H9 (cell line): ENCODE results near the gene SLA2. TPM values are rescaled to one million over a fixed set of nuclear protein-coding genes. Genes with fewer than 3 reads are reported as not detected.

Experiments
- DNase-seq: peaks from one replicate; pipeline ENCODE4 v3.0.0-alpha.2; 2017
- H2AFZ ChIP-seq: one replicate; pipeline ENCODE4 v1.6.1; 2013; ENCODE audit warnings: mild to moderate bottlenecking, low read length, control low read depth, moderate library complexity
- H2AK5ac ChIP-seq: 2 replicates; pipeline ENCODE4 v1.6.1; 2013; ENCODE audit warnings: low read length, control low read depth, mixed read lengths; ENCODE audit not compliant: insufficient read length
- H2BK120ac ChIP-seq: one replicate; pipeline ENCODE4 v1.6.1; 2013; ENCODE audit warnings: low read depth, mild to moderate bottlenecking, low read length, control low read depth, inconsistent platforms; ENCODE audit not compliant: poor library complexity, severe bottlenecking
- H2BK12ac ChIP-seq: 2 replicates; pipeline ENCODE4 v1.6.1; 2013; ENCODE audit warnings: low read length, control low read depth, mixed read lengths, low read depth; ENCODE audit not compliant: insufficient read length
- H2BK15ac ChIP-seq: 2 replicates; pipeline ENCODE4 v1.6.1; 2013; ENCODE audit warnings: low read depth, low read length, control low read depth
- H2BK20ac ChIP-seq: one replicate; pipeline ENCODE4 v1.6.1; 2013; ENCODE audit warnings: low read depth, mild to moderate bottlenecking, low read length, control low read depth, inconsistent platforms; ENCODE audit not compliant: poor library complexity, severe bottlenecking
- H2BK5ac ChIP-seq: 2 replicates; pipeline ENCODE4 v1.6.1; 2013; ENCODE audit warnings: low read length, control low read depth, mixed read lengths; ENCODE audit not compliant: insufficient read length
- H3K14ac ChIP-seq: 2 replicates; pipeline ENCODE4 v1.6.1; 2013; ENCODE audit warnings: low read length, control low read depth; ENCODE audit not compliant: insufficient read depth
- H3K18ac ChIP-seq: 2 replicates; pipeline ENCODE4 v1.6.1; 2013; ENCODE audit warnings: low read depth, mild to moderate bottlenecking, mixed read lengths, low read length, control low read depth; ENCODE audit not compliant: insufficient read length
- H3K23ac ChIP-seq: 2 replicates; pipeline ENCODE4 v1.6.1; 2013; ENCODE audit warnings: low read length, control low read depth, mixed read lengths, low read depth; ENCODE audit not compliant: insufficient read length
- H3K23me2 ChIP-seq: 2 replicates; pipeline ENCODE4 v1.6.1; 2013; ENCODE audit warnings: low read depth, mild to moderate bottlenecking, mixed read lengths, low read length, control low read depth; ENCODE audit not compliant: insufficient read length, poor library complexity, severe bottlenecking
- H3K27ac ChIP-seq: 2 replicates; pipeline ENCODE4 v1.5.1; 2013; ENCODE audit warnings: low read length, control low read depth, mixed read lengths, low read depth; ENCODE audit not compliant: insufficient read length
- H3K27me3 ChIP-seq: 2 replicates; pipeline ENCODE4 v1.6.1; 2013; ENCODE audit warnings: low read length, control low read depth, inconsistent platforms; ENCODE audit not compliant: insufficient read depth
- H3K4ac ChIP-seq: 2 replicates; pipeline ENCODE4 v1.6.1; 2013; ENCODE audit warnings: low read depth, mild to moderate bottlenecking, control low read depth, inconsistent platforms, low read length, moderate library complexity
- H3K4me1 ChIP-seq: 2 replicates; pipeline ENCODE4 v1.6.1; 2013; ENCODE audit warnings: low read length, control low read depth, inconsistent platforms; ENCODE audit not compliant: insufficient read depth
- H3K4me2 ChIP-seq: 2 replicates; pipeline ENCODE4 v1.6.1; 2013; ENCODE audit warnings: low read length, control low read depth, mixed read lengths; ENCODE audit not compliant: insufficient read length, insufficient read depth
- H3K56ac ChIP-seq: 2 replicates; pipeline ENCODE4 v1.6.1; 2013; ENCODE audit warnings: low read depth, mild to moderate bottlenecking, mixed read lengths, low read length, control low read depth; ENCODE audit not compliant: insufficient read length
- H3K79me1 ChIP-seq: 2 replicates; pipeline ENCODE4 v1.6.1; 2013; ENCODE audit warnings: low read depth, mild to moderate bottlenecking, moderate library complexity, low read length, control low read depth, inconsistent platforms; ENCODE audit not compliant: insufficient read depth, poor library complexity, severe bottlenecking
- H3K79me2 ChIP-seq: 2 replicates; pipeline ENCODE4 v1.6.1; 2013; ENCODE audit warnings: low read length, control low read depth, inconsistent platforms; ENCODE audit not compliant: insufficient read depth
- H3K9ac ChIP-seq: 2 replicates; pipeline ENCODE4 v1.6.1; 2013; ENCODE audit warnings: low read length, control low read depth, mixed read lengths; ENCODE audit not compliant: insufficient read length; ENCODE audit errors: extremely low read depth
- H3K9me3 ChIP-seq: one replicate; pipeline ENCODE4 v1.6.1; 2013; ENCODE audit warnings: low read depth, low read length, inconsistent platforms; ENCODE audit not compliant: control insufficient read depth
- H3T11ph ChIP-seq: one replicate; pipeline ENCODE4 v1.6.1; 2013; ENCODE audit warnings: mild to moderate bottlenecking, low read length, control low read depth, inconsistent platforms
- H4K20me1 ChIP-seq: one replicate; pipeline ENCODE4 v1.6.1; 2013; ENCODE audit not compliant: control insufficient read depth, insufficient read length, insufficient read depth
- H4K5ac ChIP-seq: 2 replicates; pipeline ENCODE4 v1.6.1; 2013; ENCODE audit warnings: low read depth, mild to moderate bottlenecking, mixed read lengths, low read length, control low read depth; ENCODE audit not compliant: insufficient read length
- H4K8ac ChIP-seq: replicated peaks from 2 replicates; pipeline ENCODE4 v1.6.1; 2013; ENCODE audit warnings: low read length, control low read depth, mixed read lengths, low read depth; ENCODE audit not compliant: insufficient read length
- H4K91ac ChIP-seq: 2 replicates; pipeline ENCODE4 v1.6.1; 2013; ENCODE audit warnings: low read depth, mild to moderate bottlenecking, moderate library complexity, mixed read lengths, low read length, control low read depth; ENCODE audit not compliant: insufficient read length
- H3K27ac Mint-ChIP-seq, 3 experiments: 2 replicates in 2 of 3; 3 replicates in 1 of 3; pipeline ENCODE4 v1.8.0; 2020 to 2021; ENCODE audit warnings: mixed read lengths in 3 of 3, mild to moderate bottlenecking in 1 of 3, moderate library complexity in 1 of 3
- H3K27me3 Mint-ChIP-seq: 2 replicates; pipeline ENCODE4 v1.8.0; 2021; ENCODE audit warnings: low read depth, mild to moderate bottlenecking, moderate library complexity, mixed read lengths
- H3K36me3 Mint-ChIP-seq, 3 experiments: 2 replicates in 2 of 3; 3 replicates in 1 of 3; pipeline ENCODE4 v1.8.0; 2020 to 2021; ENCODE audit warnings: low read depth in 3 of 3, mixed read lengths in 3 of 3; ENCODE audit not compliant: insufficient read depth in 1 of 3
- H3K4me1 Mint-ChIP-seq, 2 experiments: 2 replicates each; pipeline ENCODE4 v1.8.0; 2020; ENCODE audit warnings: mixed read lengths in 2 of 2
- H3K4me3 Mint-ChIP-seq, 2 experiments: 2 replicates in 1 of 2; 3 replicates in 1 of 2; pipeline ENCODE4 v1.8.0; 2020 to 2021; ENCODE audit warnings: mild to moderate bottlenecking in 2 of 2, mixed read lengths in 2 of 2, moderate library complexity in 1 of 2
- H3K9me3 Mint-ChIP-seq, 2 experiments: 2 replicates in 1 of 2; 3 replicates in 1 of 2; pipeline ENCODE4 v1.8.0; 2020; ENCODE audit warnings: mild to moderate bottlenecking in 2 of 2, mixed read lengths in 2 of 2, moderate library complexity in 1 of 2
- WGBS: extraction: QIAGEN DNeasy Blood & Tissue Kit; methylation state at CpG from one replicate; pipeline ENCODE4 v1.1.7; 2013; ENCODE audit warnings: missing lambda C conversion rate, low lambda C conversion rate, mixed read lengths; ENCODE audit not compliant: insufficient read length; ENCODE audit errors: extremely low coverage; 5-methylcytosine and 5-hydroxymethylcytosine counted together
- total RNA-seq: library from RNA; stranded (reverse); gene quantifications from 2 replicates; pipeline ENCODE4 v1.2.1, GENCODE V29; 2021
- TF ChIP-seq, protein P1 (sequence below): fragments of 200-600 bp; sonication (generic); conservative IDR thresholded peaks from 3 replicates; pipeline ENCODE4 v1.8.0; 2021; ENCODE audit warnings: antibody characterized with exemption, mild to moderate bottlenecking

The SLA2 gene
- total RNA-seq, 1 experiment from 2014 or later: 0.20 TPM

DNA sequence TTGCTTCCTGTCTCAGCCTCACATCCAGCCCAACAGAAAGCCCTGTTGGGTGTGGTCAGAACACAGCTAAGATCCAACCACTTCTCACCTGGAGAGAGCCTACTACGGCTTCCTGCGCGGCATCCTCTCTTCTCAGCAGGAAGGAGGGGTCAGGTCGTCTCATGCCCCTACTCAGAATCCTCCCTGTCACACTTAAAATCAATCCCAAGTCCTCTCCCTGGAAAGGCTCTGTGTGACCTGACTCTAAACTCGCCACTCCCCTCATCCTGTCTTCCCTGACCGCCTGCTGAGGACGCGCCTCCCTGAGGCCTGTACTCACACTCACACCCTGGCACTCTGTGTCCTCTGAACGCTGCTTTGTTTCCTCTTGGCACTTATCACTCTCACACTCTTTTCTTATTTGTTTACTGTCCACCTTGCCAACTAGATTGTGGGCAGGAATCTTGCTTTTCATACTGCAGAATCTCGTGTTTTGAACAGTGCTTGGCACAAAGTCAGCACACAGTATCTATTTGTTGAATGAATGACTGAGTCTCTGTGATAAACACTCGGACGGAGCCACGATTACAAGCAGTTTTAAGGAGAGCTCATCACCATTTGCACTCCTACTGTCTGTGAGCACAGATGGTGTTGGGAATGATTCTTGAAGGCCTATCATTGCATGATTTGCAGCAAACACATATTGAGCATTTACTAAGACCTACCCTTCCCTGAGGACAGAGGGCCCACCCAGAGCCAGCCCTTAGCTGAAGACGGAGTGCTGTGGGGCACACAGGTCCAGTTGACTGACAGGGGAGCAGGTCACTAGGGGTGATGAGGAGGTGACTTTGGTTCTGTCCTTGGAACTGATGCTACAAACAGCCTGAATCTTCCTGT is 21.7 kb downstream of the SLA2 start:
- Histone ChIP-seq H2BK15ac (no peak overlapping the region), H2AK5ac (no peak overlapping the region), H3K9ac (no peak overlapping the region), H2BK120ac (no peak overlapping the region), H2BK5ac (no peak overlapping the region), H3K9me3 (no peaks in the 10 kb centered on the region), H2AFZ (no peak overlapping the region), H3T11ph (no peak overlapping the region), H4K20me1 (no peaks in the 10 kb centered on the region), H3K79me2 (no peaks in the 10 kb centered on the region), H3K4me1 (no peaks in the 10 kb centered on the region; the same call in 1 of the 2 replicates), H3K27me3 (no peaks in the 10 kb centered on the region), H4K91ac (no peak overlapping the region), H3K27ac (no peak overlapping the region), H3K79me1 (no peaks in the 10 kb centered on the region), H2BK12ac (no peak overlapping the region), H3K14ac (no peak overlapping the region), H4K8ac (no peak overlapping the region), H3K18ac (no peak overlapping the region), H3K4ac (no peak overlapping the region), H2BK20ac (no peak overlapping the region), H3K4me2 (no peak overlapping the region), H3K56ac (no peak overlapping the region), H3K23me2 (no peaks in the 10 kb centered on the region), H3K23ac (no peak overlapping the region), H4K5ac (no peak overlapping the region)
- no peaks in the 10 kb centered on the region for H3K27me3 Mint-ChIP-seq
- TF ChIP-seq, protein P1, sequence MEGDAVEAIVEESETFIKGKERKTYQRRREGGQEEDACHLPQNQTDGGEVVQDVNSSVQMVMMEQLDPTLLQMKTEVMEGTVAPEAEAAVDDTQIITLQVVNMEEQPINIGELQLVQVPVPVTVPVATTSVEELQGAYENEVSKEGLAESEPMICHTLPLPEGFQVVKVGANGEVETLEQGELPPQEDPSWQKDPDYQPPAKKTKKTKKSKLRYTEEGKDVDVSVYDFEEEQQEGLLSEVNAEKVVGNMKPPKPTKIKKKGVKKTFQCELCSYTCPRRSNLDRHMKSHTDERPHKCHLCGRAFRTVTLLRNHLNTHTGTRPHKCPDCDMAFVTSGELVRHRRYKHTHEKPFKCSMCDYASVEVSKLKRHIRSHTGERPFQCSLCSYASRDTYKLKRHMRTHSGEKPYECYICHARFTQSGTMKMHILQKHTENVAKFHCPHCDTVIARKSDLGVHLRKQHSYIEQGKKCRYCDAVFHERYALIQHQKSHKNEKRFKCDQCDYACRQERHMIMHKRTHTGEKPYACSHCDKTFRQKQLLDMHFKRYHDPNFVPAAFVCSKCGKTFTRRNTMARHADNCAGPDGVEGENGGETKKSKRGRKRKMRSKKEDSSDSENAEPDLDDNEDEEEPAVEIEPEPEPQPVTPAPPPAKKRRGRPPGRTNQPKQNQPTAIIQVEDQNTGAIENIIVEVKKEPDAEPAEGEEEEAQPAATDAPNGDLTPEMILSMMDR: no peak; the same call in 2 of the 3 replicates
- no CpG with 5 or more reads among the region's 14 CpGs for WGBS
- no peak overlapping the region for H3K4me3 Mint-ChIP-seq
- H3K36me3 Mint-ChIP-seq: no peaks in the 10 kb centered on the region
- H3K9me3 Mint-ChIP-seq: no peaks in the 10 kb centered on the region
- peak overlapping the region in 1 of 3 experiments; percentile 12; a peak in 3 of 7 replicates for H3K27ac Mint-ChIP-seq
- peak; percentile 63 for DNase-seq
- H3K4me1 Mint-ChIP-seq: peaks cover 7 to 10% of the 10 kb centered on the region in 2 experiments
